ENCODE results near the gene SPDEF.

SPDEF gene

DNA sequence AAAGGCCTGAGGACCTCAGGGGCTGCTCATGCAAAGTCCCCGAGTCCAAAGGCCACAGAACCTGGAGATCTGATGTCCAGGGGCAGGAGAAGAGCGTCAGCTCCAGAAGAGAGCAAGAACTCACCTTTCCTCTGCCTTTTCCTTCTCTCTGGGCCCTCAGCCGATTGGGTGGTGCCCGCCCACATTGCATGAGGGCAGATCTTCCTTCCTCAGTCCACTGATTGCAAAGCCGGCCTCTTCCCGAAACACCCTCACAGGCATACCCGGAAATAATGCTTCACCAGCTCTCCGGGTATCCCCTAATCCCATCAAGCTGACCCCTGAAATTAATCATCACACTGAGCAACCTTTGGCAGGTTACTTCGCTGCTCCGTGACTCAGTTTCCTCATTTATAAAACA is 33.4 kb downstream of the SPDEF start:
- Histone ChIP-seq H3K9me3 (no peaks in the 10 kb centered on the region), H3K4me1 (peaks cover 0 to 13% (median 8%) of the 10 kb centered on the region in 4 donors), H3K36me3 (no peaks in the 10 kb centered on the region), H3K27ac (no peak overlapping the region), H3K27me3 (peaks cover 0 to 13% of the 10 kb centered on the region in 2 donors), H3K4me3 (no peak overlapping the region)
- DNase-seq: no peak
- TF ChIP-seq, protein P1, sequence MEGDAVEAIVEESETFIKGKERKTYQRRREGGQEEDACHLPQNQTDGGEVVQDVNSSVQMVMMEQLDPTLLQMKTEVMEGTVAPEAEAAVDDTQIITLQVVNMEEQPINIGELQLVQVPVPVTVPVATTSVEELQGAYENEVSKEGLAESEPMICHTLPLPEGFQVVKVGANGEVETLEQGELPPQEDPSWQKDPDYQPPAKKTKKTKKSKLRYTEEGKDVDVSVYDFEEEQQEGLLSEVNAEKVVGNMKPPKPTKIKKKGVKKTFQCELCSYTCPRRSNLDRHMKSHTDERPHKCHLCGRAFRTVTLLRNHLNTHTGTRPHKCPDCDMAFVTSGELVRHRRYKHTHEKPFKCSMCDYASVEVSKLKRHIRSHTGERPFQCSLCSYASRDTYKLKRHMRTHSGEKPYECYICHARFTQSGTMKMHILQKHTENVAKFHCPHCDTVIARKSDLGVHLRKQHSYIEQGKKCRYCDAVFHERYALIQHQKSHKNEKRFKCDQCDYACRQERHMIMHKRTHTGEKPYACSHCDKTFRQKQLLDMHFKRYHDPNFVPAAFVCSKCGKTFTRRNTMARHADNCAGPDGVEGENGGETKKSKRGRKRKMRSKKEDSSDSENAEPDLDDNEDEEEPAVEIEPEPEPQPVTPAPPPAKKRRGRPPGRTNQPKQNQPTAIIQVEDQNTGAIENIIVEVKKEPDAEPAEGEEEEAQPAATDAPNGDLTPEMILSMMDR (IDR thresholded peaks at IDR 0.05): no peak
- intact Hi-C loops (cut with DNase I; ENCODE audit: low total_unique reads): no loop called here

DNA sequence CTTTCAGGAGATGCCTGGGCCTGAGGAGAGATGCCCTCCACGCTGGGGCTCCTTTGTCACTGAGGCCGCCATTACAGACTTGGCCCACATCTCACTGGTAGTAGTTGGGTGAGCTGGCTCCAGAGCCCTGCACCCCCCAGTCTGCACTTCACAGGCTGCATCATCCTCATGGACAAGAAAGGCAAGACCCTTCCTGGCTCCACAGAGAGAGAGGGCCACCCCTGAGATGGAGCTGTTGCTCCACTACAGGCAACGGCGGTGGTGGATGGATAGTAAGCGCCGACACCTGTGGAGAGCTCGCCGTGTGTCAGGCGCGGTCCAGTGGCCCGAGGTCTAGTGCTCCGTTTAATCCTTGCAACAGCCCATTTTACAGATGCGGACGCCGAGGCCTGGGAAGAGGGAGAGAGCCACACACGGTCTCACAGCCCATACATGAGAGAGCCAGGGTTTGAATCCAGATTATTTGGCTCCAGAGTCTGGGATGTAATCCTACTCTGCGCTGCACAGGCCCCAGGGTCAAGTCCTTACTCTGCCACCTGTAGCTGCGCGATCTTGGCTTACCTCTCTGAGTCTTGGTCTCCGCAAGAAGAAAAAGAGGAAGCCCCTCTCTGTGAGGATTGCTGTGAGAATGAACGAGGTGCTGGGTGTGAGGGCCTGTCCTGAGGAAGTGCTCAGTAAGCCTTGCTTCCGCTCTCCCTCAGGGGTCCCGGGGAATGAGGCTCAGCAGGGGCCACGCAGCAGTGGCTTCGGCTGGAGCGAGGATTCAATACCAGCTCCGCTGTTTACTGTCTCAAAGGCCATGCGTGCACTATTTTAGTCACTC is 34.5 kb downstream of the SPDEF start:
- intact Hi-C loops (cut with DNase I; ENCODE audit: low total_unique reads): no loop called here
- peaks cover 0 to 9% (median 5%) of the 10 kb centered on the region in 4 donors for H3K4me1 ChIP-seq

DNA sequence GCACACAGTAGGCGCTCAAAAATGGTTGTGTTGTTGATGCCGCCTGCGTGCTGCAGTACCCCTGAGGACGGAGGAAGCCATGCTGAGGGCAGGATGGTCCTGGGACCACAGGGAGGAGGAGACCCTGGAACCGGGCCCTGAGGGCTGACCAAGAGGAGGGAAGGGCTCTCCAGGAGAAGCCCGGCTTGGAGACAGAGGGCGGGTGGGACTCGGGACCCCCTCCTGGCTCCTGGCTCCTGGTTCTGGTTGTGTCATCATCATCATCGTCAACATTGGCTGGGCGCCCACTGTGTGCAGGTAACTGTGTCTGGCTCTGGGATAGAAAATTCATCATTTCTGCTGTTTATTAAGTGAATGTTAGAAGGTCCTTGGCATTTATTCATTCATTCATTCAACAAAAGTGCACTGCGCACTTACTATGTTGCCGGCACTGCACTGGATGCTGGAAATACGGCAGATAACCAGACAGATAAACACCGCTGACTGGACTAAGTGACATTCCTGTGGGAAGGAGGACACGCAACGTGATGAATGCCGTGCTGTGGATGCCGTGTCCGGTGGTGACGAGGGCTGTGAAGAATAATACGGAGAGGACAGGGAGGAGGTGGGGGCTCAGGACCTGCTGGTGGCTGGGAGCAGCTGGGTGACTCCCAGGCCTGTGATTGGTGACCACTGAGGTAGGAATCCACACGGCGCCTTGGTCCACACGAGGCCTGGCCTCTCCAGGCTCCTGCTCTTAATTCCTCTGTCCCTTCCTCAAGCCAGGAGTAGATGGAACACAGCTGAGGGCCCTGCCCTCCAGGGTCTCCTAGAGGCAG is 35.3 kb downstream of the SPDEF start:
- H3K4me3 ChIP-seq: no peak overlapping the region
- intact Hi-C loops (cut with DNase I; ENCODE audit: low total_unique reads): no loop called here
- H3K36me3 ChIP-seq: no peaks in the 10 kb centered on the region
- DNase-seq: no peak
- H3K4me1 ChIP-seq: peaks cover 0 to 1% (median 0%) of the 10 kb centered on the region in 4 donors
- H3K27me3 ChIP-seq: peaks cover 0 to 32% of the 10 kb centered on the region in 2 donors
- no peak overlapping the region for H3K27ac ChIP-seq
- no peaks in the 10 kb centered on the region for H3K9me3 ChIP-seq
- TF ChIP-seq, protein P1 (IDR thresholded peaks at IDR 0.05): no peak

More for the DNA sequence above, 34.5 kb downstream of the SPDEF start:
- no peaks in the 10 kb centered on the region for H3K9me3 ChIP-seq
- TF ChIP-seq, protein P1 (IDR thresholded peaks at IDR 0.05): no peak
- H3K4me3 ChIP-seq: no peak overlapping the region
- peaks cover 0 to 24% of the 10 kb centered on the region in 2 donors for H3K27me3 ChIP-seq
- H3K27ac ChIP-seq: no peak overlapping the region
- H3K36me3 ChIP-seq: no peaks in the 10 kb centered on the region
- DNase-seq: no peak

DNA sequence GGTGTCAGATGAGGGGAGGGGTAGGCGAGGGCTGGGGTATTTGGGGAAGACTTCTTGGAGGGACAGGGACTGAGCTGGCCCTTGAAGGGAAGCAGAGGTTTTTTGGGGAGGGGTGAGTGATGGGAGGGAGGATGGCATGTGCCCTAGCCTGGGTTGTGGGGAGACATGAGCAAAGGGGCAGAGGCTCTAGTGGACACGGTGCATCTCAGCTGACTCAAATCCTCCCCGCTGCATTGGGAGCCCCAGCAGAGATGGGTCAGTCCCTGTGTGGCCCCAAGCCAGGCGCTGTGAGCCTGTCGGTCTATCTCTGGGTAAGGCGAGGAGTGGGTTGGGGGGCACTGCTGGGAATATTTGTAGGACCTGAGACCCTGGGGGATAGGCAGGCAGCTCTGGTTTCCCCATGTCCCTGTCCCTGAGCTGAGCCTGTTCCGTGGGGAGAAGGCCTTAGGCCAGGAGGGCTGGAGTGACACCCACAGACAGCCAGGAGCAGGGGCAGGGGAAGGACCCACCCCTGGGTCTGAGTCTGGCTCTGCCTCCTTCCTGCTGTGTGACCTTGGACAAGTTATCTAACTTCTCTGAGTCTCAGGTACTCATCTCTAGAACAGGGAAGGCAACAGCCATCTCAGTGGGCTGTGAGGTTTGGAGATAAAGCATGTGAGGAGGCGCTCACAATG is 36.0 kb downstream of the SPDEF start:
- intact Hi-C loops (cut with DNase I; ENCODE audit: low total_unique reads): no loop called here
- H3K9me3 ChIP-seq: no peaks in the 10 kb centered on the region
- no peak for DNase-seq

More for the DNA sequence above, 36.0 kb downstream of the SPDEF start:
- TF ChIP-seq, protein P1 (IDR thresholded peaks at IDR 0.05): no peak
- Histone ChIP-seq H3K4me1 (peaks cover 0 to 2% (median 0%) of the 10 kb centered on the region in 4 donors), H3K27ac (no peak overlapping the region), H3K36me3 (no peaks in the 10 kb centered on the region), H3K4me3 (no peak overlapping the region), H3K27me3 (peaks cover 0 to 40% of the 10 kb centered on the region in 2 donors)

Data from tibial artery (tissue), 4 donors.